ENCODE data around the gene AMMECR1. TPM values are rescaled to one million over a fixed set of nuclear protein-coding genes. Genes with fewer than 3 reads are reported as not detected.

The AMMECR1 gene
- total RNA-seq, 1 donor from 2014 or later = 19.3 TPM

DNA sequence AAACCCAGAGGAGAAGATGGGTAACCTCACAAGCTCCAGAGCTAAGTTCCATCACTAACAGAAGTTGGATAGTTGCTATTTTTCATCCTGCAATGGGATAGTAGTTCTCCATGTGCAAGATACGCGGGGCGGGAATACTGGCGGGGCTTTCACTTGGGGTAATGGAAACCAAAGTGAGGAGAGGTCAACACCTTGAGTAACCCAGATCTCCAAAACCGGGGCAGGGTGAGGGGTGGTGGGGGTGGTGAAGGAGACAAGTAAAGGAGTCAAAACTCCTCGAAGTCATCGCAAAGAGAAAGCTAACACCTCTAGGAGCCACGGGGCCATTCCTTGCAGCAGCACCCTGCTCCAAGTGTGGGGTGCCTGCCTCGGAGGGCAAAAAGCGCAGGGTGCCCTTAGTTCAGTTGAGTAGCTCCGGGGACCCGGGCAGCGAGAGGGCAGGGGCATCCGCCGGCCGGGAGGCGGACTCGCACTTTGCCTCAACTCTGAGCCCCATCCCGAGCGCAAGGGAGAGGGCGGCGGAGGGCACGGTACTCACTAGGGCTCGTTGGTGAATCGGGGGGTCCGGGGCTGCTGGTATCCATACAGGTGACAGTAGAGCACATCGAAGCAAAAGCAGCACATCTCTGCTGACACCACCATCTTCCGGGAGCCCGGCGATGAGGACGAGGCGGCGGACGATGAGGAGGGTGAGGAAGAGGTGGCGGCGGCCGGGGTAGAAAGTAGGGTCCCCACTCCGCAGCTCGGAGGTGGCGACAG, 645 bp downstream of the AMMECR1 start:
- Mint-ChIP-seq H3K4me3 (peak overlapping the region; percentile 99), H3K4me1 (ENCODE audit: unreplicated experiment) (peaks cover 23% of the 10 kb centered on the region), H3K9me3 (no peaks in the 10 kb centered on the region), H3K36me3 (no peaks in the 10 kb centered on the region), H3K27me3 (no peaks in the 10 kb centered on the region), H3K27ac (peak overlapping the region; percentile 87)
- peak; percentile 71 for DNase-seq (ENCODE audit: extremely low spot score, unreplicated experiment)
- TF ChIP-seq, protein P1, sequence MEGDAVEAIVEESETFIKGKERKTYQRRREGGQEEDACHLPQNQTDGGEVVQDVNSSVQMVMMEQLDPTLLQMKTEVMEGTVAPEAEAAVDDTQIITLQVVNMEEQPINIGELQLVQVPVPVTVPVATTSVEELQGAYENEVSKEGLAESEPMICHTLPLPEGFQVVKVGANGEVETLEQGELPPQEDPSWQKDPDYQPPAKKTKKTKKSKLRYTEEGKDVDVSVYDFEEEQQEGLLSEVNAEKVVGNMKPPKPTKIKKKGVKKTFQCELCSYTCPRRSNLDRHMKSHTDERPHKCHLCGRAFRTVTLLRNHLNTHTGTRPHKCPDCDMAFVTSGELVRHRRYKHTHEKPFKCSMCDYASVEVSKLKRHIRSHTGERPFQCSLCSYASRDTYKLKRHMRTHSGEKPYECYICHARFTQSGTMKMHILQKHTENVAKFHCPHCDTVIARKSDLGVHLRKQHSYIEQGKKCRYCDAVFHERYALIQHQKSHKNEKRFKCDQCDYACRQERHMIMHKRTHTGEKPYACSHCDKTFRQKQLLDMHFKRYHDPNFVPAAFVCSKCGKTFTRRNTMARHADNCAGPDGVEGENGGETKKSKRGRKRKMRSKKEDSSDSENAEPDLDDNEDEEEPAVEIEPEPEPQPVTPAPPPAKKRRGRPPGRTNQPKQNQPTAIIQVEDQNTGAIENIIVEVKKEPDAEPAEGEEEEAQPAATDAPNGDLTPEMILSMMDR (conservative IDR thresholded peaks at IDR 0.05) = peak; percentile 36

- Mint-ChIP-seq H3K27ac (peak overlapping the region; percentile 87), H3K27me3 (no peaks in the 10 kb centered on the region), H3K9me3 (no peaks in the 10 kb centered on the region), H3K36me3 (no peaks in the 10 kb centered on the region), H3K4me3 (peak overlapping the region; percentile 99), H3K4me1 (ENCODE audit: unreplicated experiment) (peaks cover 26% of the 10 kb centered on the region)
- DNase-seq (ENCODE audit: extremely low spot score, unreplicated experiment) = no peak
- TF ChIP-seq, protein P1 (conservative IDR thresholded peaks at IDR 0.05) = no peak
Measured at GRCh38 chrX:110316351-110317060, 1.4 kb downstream of the AMMECR1 start.

DNA sequence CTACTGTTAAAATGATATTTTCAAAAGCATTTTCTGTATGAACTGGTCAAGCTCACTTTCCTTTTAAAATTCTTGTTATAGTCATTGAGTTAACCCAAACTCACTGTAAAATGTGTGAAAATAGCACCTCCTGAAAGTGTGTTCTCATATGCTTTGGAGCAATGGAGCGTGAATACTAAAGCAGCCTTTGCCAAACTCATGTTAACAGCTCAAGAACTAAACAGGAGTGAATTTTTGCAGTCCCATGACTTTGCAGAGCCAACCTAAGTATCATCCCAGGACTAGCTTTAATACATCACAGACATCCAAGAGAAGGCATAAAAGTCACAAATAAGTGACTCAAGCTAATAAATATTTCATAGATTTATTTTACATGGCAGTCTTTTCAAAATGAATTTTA, 2.3 kb downstream of the AMMECR1 start:
- H3K4me1 Mint-ChIP-seq (ENCODE audit: unreplicated experiment) = peaks cover 34% of the 10 kb centered on the region
- no peak for DNase-seq (ENCODE audit: extremely low spot score, unreplicated experiment)
- no peak overlapping the region for H3K27ac Mint-ChIP-seq
- no peaks in the 10 kb centered on the region for H3K36me3 Mint-ChIP-seq
- peak overlapping the region; percentile 68 for H3K4me3 Mint-ChIP-seq
- TF ChIP-seq, protein P1 (conservative IDR thresholded peaks at IDR 0.05) = no peak
- no peaks in the 10 kb centered on the region for H3K27me3 Mint-ChIP-seq
- no peaks in the 10 kb centered on the region for H3K9me3 Mint-ChIP-seq

DNA sequence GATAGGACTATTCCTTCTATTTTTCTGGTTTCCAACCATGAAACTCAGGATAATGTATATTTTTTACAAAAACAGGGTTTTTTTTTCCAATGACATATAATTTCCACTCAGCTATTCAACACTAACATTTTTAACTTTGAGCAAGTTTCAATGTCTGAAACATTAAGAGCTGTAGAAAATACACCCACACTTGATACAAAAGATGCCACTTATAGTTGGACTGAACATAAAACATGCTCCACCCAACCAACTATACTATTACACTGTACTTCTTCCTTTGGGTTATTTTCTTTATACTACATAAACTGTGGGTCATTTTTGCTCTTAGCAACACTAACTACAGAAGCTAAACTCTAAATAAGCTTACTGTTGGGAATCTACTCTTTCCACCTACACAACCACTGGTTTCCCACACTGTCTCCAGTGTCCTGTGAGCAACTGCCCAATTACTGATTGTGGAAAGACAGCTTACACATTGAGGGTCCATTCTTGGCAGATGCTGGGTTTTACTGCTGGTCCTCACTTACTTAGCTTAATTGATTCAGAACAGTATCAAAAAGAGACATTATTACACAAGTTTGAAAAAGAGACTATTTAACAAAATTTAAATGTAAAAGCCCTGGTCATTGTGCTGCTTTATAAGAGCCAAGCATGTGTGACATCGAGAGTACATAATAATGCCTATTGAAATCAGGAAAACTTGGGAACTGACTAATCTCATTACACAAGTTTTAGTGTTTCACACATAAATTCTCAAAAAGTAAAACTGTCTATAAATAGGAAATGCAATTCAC, 6.3 kb downstream of the AMMECR1 start:
- H3K27me3 Mint-ChIP-seq = no peaks in the 10 kb centered on the region
- no peak overlapping the region for H3K27ac Mint-ChIP-seq
- peaks cover 11% of the 10 kb centered on the region for H3K36me3 Mint-ChIP-seq
- no peak overlapping the region for H3K4me3 Mint-ChIP-seq
- peaks cover 45% of the 10 kb centered on the region for H3K4me1 Mint-ChIP-seq (ENCODE audit: unreplicated experiment)
- H3K9me3 Mint-ChIP-seq = no peaks in the 10 kb centered on the region
- no peak for DNase-seq (ENCODE audit: extremely low spot score, unreplicated experiment)
- TF ChIP-seq, protein P1 (conservative IDR thresholded peaks at IDR 0.05) = no peak

GRCh38 chrX:110310896-110311295, 7.0 kb downstream of the AMMECR1 start:
- DNase-seq (ENCODE audit: extremely low spot score, unreplicated experiment) = no peak
- Mint-ChIP-seq H3K27ac (peak overlapping the region; percentile 38), H3K4me1 (ENCODE audit: unreplicated experiment) (peaks cover 39% of the 10 kb centered on the region)

More at GRCh38 chrX:110310896-110311295, 7.0 kb downstream of the AMMECR1 start:
- H3K4me3 Mint-ChIP-seq = peak overlapping the region; percentile 0
- no peaks in the 10 kb centered on the region for H3K27me3 Mint-ChIP-seq
- TF ChIP-seq, protein P1 (conservative IDR thresholded peaks at IDR 0.05) = no peak
- H3K9me3 Mint-ChIP-seq = no peaks in the 10 kb centered on the region
- H3K36me3 Mint-ChIP-seq = peaks cover 11% of the 10 kb centered on the region
